Measurements from ENCODE around the gene DZANK1. TPM values are rescaled to one million over a fixed set of nuclear protein-coding genes. Genes with fewer than 3 reads are reported as not detected.
"Not testable (repeated sequence)": the region's sequence is repeated elsewhere in the genome, so short reads cannot be mapped to it uniquely, and the experiment has no call there.

Gene DZANK1
- total RNA-seq, 1 experiment from 2014 or later, result 7.3 TPM

GRCh38 chr20:18506744-18507143 lies 39.9 kb upstream of the DZANK1 start:
- no peak for TF ChIP-seq EZH2 (IDR thresholded peaks at IDR 0.05; ENCODE audit: low read depth)
- TF ChIP-seq CTCF (conservative IDR thresholded peaks at IDR 0.05), result no peak
- Histone ChIP-seq H3K27ac (peak overlapping the region; percentile 92), H3K79me2 (ENCODE audit: low read depth) (peaks cover 27% of the 10 kb centered on the region), H2AFZ (peak overlapping the region; percentile 78), H3K9me2 (ENCODE audit: insufficient read depth) (no peaks in the 10 kb centered on the region), H3K27me3 (ENCODE audit: insufficient read depth, low read depth) (no peaks in the 10 kb centered on the region), H3K4me1 (replicated peaks; ENCODE audit: insufficient read depth) (peaks cover 18% of the 10 kb centered on the region), H3K4me2 (peak overlapping the region; percentile 100), H3K36me3 (ENCODE audit: low read depth) (no peaks in the 10 kb centered on the region), H3F3A (ENCODE audit: insufficient read depth, low read depth) (peaks cover 5% of the 10 kb centered on the region; the same call in 1 of the 2 replicates), H4K20me1 (ENCODE audit: insufficient read depth) (no peaks in the 10 kb centered on the region; the same call in 1 of the 2 replicates), H3K9me3 (ENCODE audit: insufficient read depth, low read depth) (no peaks in the 10 kb centered on the region), H3K4me3 (peak overlapping the region; percentile 61)
- intact Hi-C loops (cut with micrococcal nuclease; ENCODE audit: unreplicated experiment), result loop anchor here (1.0 to 5.0 kb wide), 6 partner anchors 9 to 539 kb away; partner anchors contain the start of genes DZANK1, MGME1, POLR3F and RBBP9
- BruUV-seq (replicated peaks), result TSS peak; percentile 95
- peak in 1 of 2 experiments; percentile 5 for DNase-seq
- ChIA-PET CTCF (interaction anchor here (0.7 to 1.9 kb wide), 2 partner anchors 10 to 567 kb away, joined by 4 to 8 read pairs; partner anchors contain the start of gene RBBP9), POLR2A (ENCODE audit: unreplicated experiment) (interaction anchor here (0.5 to 1.8 kb wide), 12 partner anchors 10 to 1251 kb away, joined by 3 to 17 read pairs (median 5); partner anchors contain the start of genes DZANK1, POLR3F, RBBP9 and RRBP1)

GRCh38 chr20:18504479-18505060 lies 37.7 kb upstream of the DZANK1 start:
- Histone ChIP-seq H3K4me2 (no peak overlapping the region), H3K4me3 (no peak overlapping the region), H2AFZ (no peak overlapping the region), H3K79me2 (ENCODE audit: low read depth) (peaks cover 16% of the 10 kb centered on the region), H3K36me3 (ENCODE audit: low read depth) (no peaks in the 10 kb centered on the region), H3K9me3 (ENCODE audit: insufficient read depth, low read depth) (no peaks in the 10 kb centered on the region), H3F3A (ENCODE audit: insufficient read depth, low read depth) (peaks cover 5% of the 10 kb centered on the region; the same call in 1 of the 2 replicates), H4K20me1 (ENCODE audit: insufficient read depth) (no peaks in the 10 kb centered on the region), H3K4me1 (replicated peaks; ENCODE audit: insufficient read depth) (peaks cover 18% of the 10 kb centered on the region), H3K27ac (no peak overlapping the region), H3K27me3 (ENCODE audit: insufficient read depth, low read depth) (no peaks in the 10 kb centered on the region), H3K9me2 (ENCODE audit: insufficient read depth) (no peaks in the 10 kb centered on the region)
- DNase-seq, result no peak
- intact Hi-C loops (cut with micrococcal nuclease; ENCODE audit: unreplicated experiment), result loop anchor here (5.0 kb wide), 1 partner anchor 537 kb away; the partner anchor contains the start of genes MGME1 and SNX5
- no TSS peak for BruUV-seq (replicated peaks)
- no peak for TF ChIP-seq EZH2 (IDR thresholded peaks at IDR 0.05; ENCODE audit: low read depth)
- POLR2A ChIA-PET (ENCODE audit: unreplicated experiment), result no interaction called here
- CTCF ChIA-PET, result no interaction called here

- H3K9me2 ChIP-seq (ENCODE audit: insufficient read depth); CTCF ChIA-PET; H3K79me2 ChIP-seq (ENCODE audit: low read depth); H3K27me3 ChIP-seq (ENCODE audit: insufficient read depth, low read depth); H3K9me3 ChIP-seq (ENCODE audit: insufficient read depth, low read depth); H3K4me2 ChIP-seq; H3K4me3 ChIP-seq; POLR2A ChIA-PET (ENCODE audit: unreplicated experiment); H3F3A ChIP-seq (ENCODE audit: insufficient read depth, low read depth); BruUV-seq (replicated peaks); H4K20me1 ChIP-seq (ENCODE audit: insufficient read depth); DNase-seq; intact Hi-C loops (cut with micrococcal nuclease; ENCODE audit: unreplicated experiment); H3K27ac ChIP-seq; H3K36me3 ChIP-seq (ENCODE audit: low read depth): not testable (repeated sequence)
- H3K4me1 ChIP-seq (replicated peaks; ENCODE audit: insufficient read depth), result peaks cover 12% of the 10 kb centered on the region
- peak overlapping the region; percentile 66; the same call in 1 of the 2 replicates for H2AFZ ChIP-seq
Measured at GRCh38 chr20:18501672-18502071, 34.8 kb upstream of the DZANK1 start.

- Histone ChIP-seq H3K9me3 (ENCODE audit: insufficient read depth, low read depth) (no peaks in the 10 kb centered on the region), H3K9me2 (ENCODE audit: insufficient read depth) (no peaks in the 10 kb centered on the region), H3K27ac (no peak overlapping the region), H2AFZ (peak overlapping the region; percentile 95), H3K4me3 (peak overlapping the region; percentile 85; the same call in 1 of the 2 replicates), H3K4me2 (peak overlapping the region; percentile 84), H3K4me1 (replicated peaks; ENCODE audit: insufficient read depth) (0 out of 2 replicates have a peak, but pooled peaks cover 10% of the 10 kb centered on the region), H3F3A (ENCODE audit: insufficient read depth, low read depth) (no peaks in the 10 kb centered on the region), H3K79me2 (ENCODE audit: low read depth) (no peaks in the 10 kb centered on the region; the same call in 1 of the 2 replicates), H3K27me3 (ENCODE audit: insufficient read depth, low read depth) (no peaks in the 10 kb centered on the region), H4K20me1 (ENCODE audit: insufficient read depth) (no peaks in the 10 kb centered on the region), H3K36me3 (ENCODE audit: low read depth) (no peaks in the 10 kb centered on the region)
- intact Hi-C loops (cut with micrococcal nuclease; ENCODE audit: unreplicated experiment), result loop anchor here (1.0 to 10.0 kb wide), 3 partner anchors 10 to 297 kb away; partner anchors contain the start of genes DZANK1, POLR3F and SEC23B
- no peak for DNase-seq
- TF ChIP-seq CTCF (conservative IDR thresholded peaks at IDR 0.05) (no peak), EZH2 (IDR thresholded peaks at IDR 0.05; ENCODE audit: low read depth) (no peak)
- BruUV-seq (replicated peaks), result no TSS peak
- ChIA-PET POLR2A (ENCODE audit: unreplicated experiment) (interaction anchor here (0.7 to 1.4 kb wide), 2 partner anchors 10 to 39 kb away, joined by 8 to 12 read pairs; partner anchors contain the start of gene SEC23B), CTCF (interaction anchor here (2.0 kb wide), 1 partner anchor 9 kb away, joined by 8 read pairs; the partner anchor contains the start of gene SEC23B)
Measured at GRCh38 chr20:18497603-18498002, 30.8 kb upstream of the DZANK1 start.

All from PC-9 (cell line).